Neuronal stem cell (in vitro differentiated cells): ENCODE data around the gene OLA1.

ENCODE experiments used
- DNase-seq: peaks from one replicate; pipeline ENCODE4 v3.0.0-alpha.2; 2013; ENCODE audit warnings: low spot score
- H2AFZ ChIP-seq: one replicate; pipeline ENCODE4 v1.6.1; 2013; ENCODE audit warnings: mild to moderate bottlenecking, low read length, inconsistent platforms
- H2AK5ac ChIP-seq: 2 replicates; pipeline ENCODE4 v1.6.1; 2013; ENCODE audit warnings: low read depth, mild to moderate bottlenecking, inconsistent platforms, low read length, moderate library complexity, mixed read lengths
- H2BK120ac ChIP-seq: 2 replicates; pipeline ENCODE4 v1.6.1; 2013; ENCODE audit warnings: low read depth, mild to moderate bottlenecking, inconsistent platforms, low read length, moderate library complexity, mixed read lengths
- H2BK12ac ChIP-seq: one replicate; pipeline ENCODE4 v1.6.1; 2013; ENCODE audit warnings: low read length, inconsistent platforms
- H2BK15ac ChIP-seq: 2 replicates; pipeline ENCODE4 v1.6.1; 2013; ENCODE audit warnings: mild to moderate bottlenecking, low read length, inconsistent platforms, mixed read lengths
- H2BK5ac ChIP-seq: one replicate; pipeline ENCODE4 v1.6.1; 2013; ENCODE audit warnings: inconsistent platforms, mild to moderate bottlenecking, low read length, moderate library complexity
- H3K14ac ChIP-seq: one replicate; pipeline ENCODE4 v1.6.1; 2013; ENCODE audit warnings: low read length, inconsistent platforms
- H3K18ac ChIP-seq: 2 replicates; pipeline ENCODE4 v1.6.1; 2013; ENCODE audit warnings: low read length, inconsistent platforms
- H3K23ac ChIP-seq: 2 replicates; pipeline ENCODE4 v1.6.1; 2013; ENCODE audit warnings: low read depth, mild to moderate bottlenecking, mixed read lengths, low read length, inconsistent platforms; ENCODE audit not compliant: poor library complexity
- H3K27ac ChIP-seq: replicated peaks from 3 replicates; pipeline ENCODE4 v1.5.1; 2013; ENCODE audit warnings: low read length, inconsistent platforms
- H3K27me3 ChIP-seq, 3 experiments: 2 replicates each; pipeline ENCODE4 v1.6.1; 2013; ENCODE audit warnings: low read length in 3 of 3, mild to moderate bottlenecking in 2 of 3, inconsistent platforms in 1 of 3, low read depth in 1 of 3, mixed read lengths in 1 of 3, moderate library complexity in 1 of 3; ENCODE audit not compliant: control insufficient read depth in 3 of 3, insufficient read depth in 3 of 3
- H3K36me3 ChIP-seq, 2 donors: replicated peaks in 1 of 2; 2 replicates each; pipeline ENCODE4 v1.6.1; 2013; ENCODE audit warnings: low read length in 2 of 2; ENCODE audit not compliant: control insufficient read depth in 2 of 2, insufficient read depth in 2 of 2
- H3K4ac ChIP-seq: 2 replicates; pipeline ENCODE4 v1.6.1; 2013; ENCODE audit warnings: inconsistent platforms, mild to moderate bottlenecking, low read length, moderate library complexity
- H3K4me1 ChIP-seq, 2 donors: 1 replicate in 1 of 2; 2 replicates in 1 of 2; pipeline ENCODE4 v1.6.1; 2013; ENCODE audit warnings: low read length in 2 of 2, low read depth in 1 of 2; ENCODE audit not compliant: control insufficient read depth in 2 of 2, insufficient read depth in 1 of 2
- H3K4me2 ChIP-seq: one replicate; pipeline ENCODE4 v1.6.1; 2013; ENCODE audit warnings: mild to moderate bottlenecking, low read length, inconsistent platforms; ENCODE audit not compliant: insufficient read depth, poor library complexity, severe bottlenecking
- H3K4me3 ChIP-seq, 2 donors: 2 replicates each; pipeline ENCODE4 v1.5.1; 2013; ENCODE audit warnings: low read length in 2 of 2, mild to moderate bottlenecking in 2 of 2, inconsistent platforms in 1 of 2, moderate library complexity in 1 of 2
- H3K79me1 ChIP-seq: one replicate; pipeline ENCODE4 v1.6.1; 2013; ENCODE audit warnings: low read depth, mild to moderate bottlenecking, inconsistent platforms, low read length, moderate library complexity
- H3K9ac ChIP-seq: one replicate; pipeline ENCODE4 v1.6.1; 2013; ENCODE audit warnings: mild to moderate bottlenecking, low read depth, low read length, inconsistent platforms; ENCODE audit not compliant: poor library complexity
- H3K9me3 ChIP-seq, 2 donors: replicated peaks in 1 of 2; 2 replicates each; pipeline versions ENCODE3 to v1.6.1; 2013; ENCODE audit warnings: low read length in 2 of 2, mild to moderate bottlenecking in 2 of 2, inconsistent platforms in 1 of 2, low read depth in 1 of 2, mixed read lengths in 1 of 2, moderate library complexity in 1 of 2; ENCODE audit not compliant: control insufficient read depth in 2 of 2, insufficient read depth in 1 of 2
- H4K8ac ChIP-seq: one replicate; pipeline ENCODE4 v1.6.1; 2013; ENCODE audit warnings: low read depth, mild to moderate bottlenecking, inconsistent platforms, low read length, moderate library complexity
- H4K91ac ChIP-seq: one replicate; pipeline ENCODE4 v1.6.1; 2013; ENCODE audit warnings: low read length, low read depth, mild to moderate bottlenecking, inconsistent platforms; ENCODE audit not compliant: poor library complexity
- WGBS, 2 donors: extraction: QIAGEN DNeasy Blood & Tissue Kit; methylation state at CpG; one replicate each; pipeline ENCODE4 v1.1.7; 2013; ENCODE audit warnings: missing lambda C conversion rate in 2 of 2, mixed read lengths in 1 of 2; ENCODE audit not compliant: insufficient read length in 2 of 2, insufficient replicate concordance in 1 of 2; ENCODE audit errors: extremely low coverage in 2 of 2; 5-methylcytosine and 5-hydroxymethylcytosine counted together

The OLA1 gene

GRCh38 chr2:174033163-174033550 lies 215.2 kb downstream of the OLA1 start:
- no peak overlapping the region for H3K14ac ChIP-seq
- no peak overlapping the region for H2AFZ ChIP-seq
- H3K9me3 ChIP-seq = no peaks in the 10 kb centered on the region
- no peak overlapping the region for H3K27ac ChIP-seq
- DNase-seq = no peak
- no peak overlapping the region for H3K4ac ChIP-seq
- no peak overlapping the region for H2BK120ac ChIP-seq
- no peak overlapping the region for H3K4me3 ChIP-seq
- H2BK15ac ChIP-seq = no peak overlapping the region
- H3K79me1 ChIP-seq = no peaks in the 10 kb centered on the region
- no peaks in the 10 kb centered on the region for H3K27me3 ChIP-seq
- no peak overlapping the region for H3K23ac ChIP-seq
- H4K8ac ChIP-seq = no peak overlapping the region
- peaks cover 2 to 8% of the 10 kb centered on the region in 2 donors for H3K4me1 ChIP-seq
- WGBS, 2 donors = no CpG with 5 or more reads among the region's 2 CpGs
- no peak overlapping the region for H2BK5ac ChIP-seq
- no peak overlapping the region for H2BK12ac ChIP-seq
- no peaks in the 10 kb centered on the region for H3K36me3 ChIP-seq
- H4K91ac ChIP-seq = no peak overlapping the region
- no peak overlapping the region for H2AK5ac ChIP-seq
- H3K9ac ChIP-seq = no peak overlapping the region
- H3K4me2 ChIP-seq = no peak overlapping the region
- no peak overlapping the region for H3K18ac ChIP-seq

GRCh38 chr2:174031226-174031625 lies 217.1 kb downstream of the OLA1 start:
- Histone ChIP-seq H3K79me1 (no peaks in the 10 kb centered on the region), H3K9me3 (no peaks in the 10 kb centered on the region), H2BK15ac (no peak overlapping the region), H3K4me1 (peaks cover 2 to 10% of the 10 kb centered on the region in 2 donors), H3K4me3 (no peak overlapping the region), H2BK5ac (no peak overlapping the region), H3K36me3 (no peaks in the 10 kb centered on the region), H3K18ac (no peak overlapping the region), H2AFZ (peak overlapping the region; percentile 18), H3K23ac (no peak overlapping the region), H2BK12ac (no peak overlapping the region), H3K27me3 (no peaks in the 10 kb centered on the region), H2BK120ac (no peak overlapping the region), H3K9ac (no peak overlapping the region), H2AK5ac (no peak overlapping the region), H4K8ac (no peak overlapping the region), H3K27ac (no peak overlapping the region), H4K91ac (no peak overlapping the region), H3K4me2 (no peak overlapping the region), H3K4ac (no peak overlapping the region), H3K14ac (no peak overlapping the region)
- DNase-seq = no peak
- no CpG with 5 or more reads among the region's 3 CpGs for WGBS, 2 donors

- no peak overlapping the region for H3K4ac ChIP-seq
- H3K36me3 ChIP-seq = no peaks in the 10 kb centered on the region
- no peaks in the 10 kb centered on the region for H3K9me3 ChIP-seq
- H2AFZ ChIP-seq = no peak overlapping the region
- H2AK5ac ChIP-seq = no peak overlapping the region
- H4K91ac ChIP-seq = no peak overlapping the region
- peaks cover 4 to 29% of the 10 kb centered on the region in 2 donors for H3K4me1 ChIP-seq
- H3K9ac ChIP-seq = no peak overlapping the region
- no peak overlapping the region for H3K4me2 ChIP-seq
- no peak for DNase-seq
- H3K79me1 ChIP-seq = no peaks in the 10 kb centered on the region
- H2BK5ac ChIP-seq = no peak overlapping the region
- no peak overlapping the region for H3K14ac ChIP-seq
- H2BK15ac ChIP-seq = no peak overlapping the region
- H2BK120ac ChIP-seq = no peak overlapping the region
- H2BK12ac ChIP-seq = no peak overlapping the region
- H3K4me3 ChIP-seq = no peak overlapping the region
- H4K8ac ChIP-seq = no peak overlapping the region
- H3K23ac ChIP-seq = no peak overlapping the region
- no peaks in the 10 kb centered on the region for H3K27me3 ChIP-seq
- H3K18ac ChIP-seq = no peak overlapping the region
- WGBS, 2 donors = no CpG with 5 or more reads among the region's 5 CpGs
- H3K27ac ChIP-seq = no peak overlapping the region
Observed at GRCh38 chr2:174028935-174029334, 219.4 kb downstream of the OLA1 start.

- DNase-seq = no peak
- Histone ChIP-seq H3K4me2 (no peak overlapping the region), H2AK5ac (no peak overlapping the region), H3K36me3 (no peaks in the 10 kb centered on the region), H4K91ac (no peak overlapping the region), H2BK15ac (peak overlapping the region; percentile 26), H3K14ac (no peak overlapping the region), H2BK12ac (no peak overlapping the region), H3K27ac (no peak overlapping the region), H2BK120ac (no peak overlapping the region), H3K9me3 (no peaks in the 10 kb centered on the region), H3K27me3 (no peaks in the 10 kb centered on the region), H4K8ac (no peak overlapping the region), H3K4ac (no peak overlapping the region), H3K4me1 (peaks cover 4 to 34% of the 10 kb centered on the region in 2 donors), H3K18ac (peak overlapping the region; percentile 53), H2BK5ac (no peak overlapping the region), H3K9ac (peak overlapping the region; percentile 44), H3K79me1 (no peaks in the 10 kb centered on the region), H2AFZ (peak overlapping the region; percentile 12), H3K4me3 (no peak overlapping the region), H3K23ac (no peak overlapping the region)
- no CpG with 5 or more reads among the region's 3 CpGs for WGBS, 2 donors
Observed at GRCh38 chr2:174027956-174028355, 220.4 kb downstream of the OLA1 start.
